NK-92 treated with Interleukin-12 subunit alpha and Interleukin-12 subunit beta, amount 100 ng/mL, for 24 hours (cell line): ENCODE data around the gene CPVL.

Source experiments
- DNase-seq: peaks from one replicate; lab custom pipeline; 2025; lab: John Stamatoyannopoulos, UW

CPVL gene

DNA sequence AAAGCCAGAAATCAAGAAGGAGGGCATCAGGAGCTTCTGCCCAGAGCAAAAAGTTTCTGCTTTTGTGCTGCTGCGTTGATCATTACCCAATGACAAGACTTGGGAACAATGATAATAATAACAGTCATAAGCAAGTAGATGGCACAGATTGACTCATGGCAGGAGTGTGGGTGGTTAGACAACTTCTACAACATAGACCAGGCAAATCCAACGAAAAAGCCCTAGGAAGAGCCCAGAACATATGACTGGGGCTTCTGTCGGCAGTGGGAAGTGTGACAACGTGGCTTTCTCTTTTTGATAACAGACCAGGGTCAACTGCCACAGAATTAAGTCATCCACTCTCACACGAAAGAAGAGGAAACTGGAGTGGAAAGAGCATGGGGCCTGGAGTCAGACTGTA, 102.8 kb downstream of the CPVL start:
- no peak for DNase-seq

DNA sequence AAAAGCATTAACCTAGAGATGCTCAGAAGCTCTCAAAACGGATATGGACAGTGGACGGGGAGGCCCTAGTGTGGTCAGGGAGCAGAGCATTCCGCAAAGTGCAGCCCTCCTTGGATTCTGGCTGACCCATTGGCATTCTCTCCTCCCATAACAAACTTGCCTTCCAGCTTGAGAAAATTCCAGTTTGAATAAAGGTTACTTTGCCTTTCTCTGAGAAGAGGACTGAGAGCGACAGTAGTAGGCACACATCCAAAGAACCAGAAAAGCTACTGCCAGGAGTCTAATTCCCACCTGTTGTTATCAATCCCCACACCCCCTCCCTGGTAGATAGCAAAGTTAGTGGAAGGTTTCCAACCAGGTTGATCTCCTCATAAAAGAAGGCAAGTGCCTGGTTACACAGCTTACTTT, 103.5 kb downstream of the CPVL start:
- no peak for DNase-seq

DNA sequence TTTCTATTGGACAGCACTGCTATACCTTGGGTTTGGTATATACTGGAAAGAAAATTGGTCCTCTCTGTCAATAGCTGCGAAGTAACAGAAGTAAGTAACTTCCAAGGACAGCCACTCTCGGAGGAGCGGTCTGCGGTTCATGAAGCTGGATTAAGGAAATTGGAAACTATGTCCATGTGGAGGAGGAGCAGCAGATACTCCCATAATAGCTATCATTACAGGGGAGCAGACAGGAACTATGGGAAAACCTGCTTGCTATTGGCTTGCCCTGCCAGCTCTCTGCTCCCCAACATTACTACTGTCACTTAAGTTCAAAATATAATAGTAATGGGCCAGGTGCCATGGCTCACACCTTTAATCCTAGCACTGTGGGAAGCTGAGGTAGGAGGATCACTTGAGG, 104.3 kb downstream of the CPVL start:
- DNase-seq, result no peak

DNA sequence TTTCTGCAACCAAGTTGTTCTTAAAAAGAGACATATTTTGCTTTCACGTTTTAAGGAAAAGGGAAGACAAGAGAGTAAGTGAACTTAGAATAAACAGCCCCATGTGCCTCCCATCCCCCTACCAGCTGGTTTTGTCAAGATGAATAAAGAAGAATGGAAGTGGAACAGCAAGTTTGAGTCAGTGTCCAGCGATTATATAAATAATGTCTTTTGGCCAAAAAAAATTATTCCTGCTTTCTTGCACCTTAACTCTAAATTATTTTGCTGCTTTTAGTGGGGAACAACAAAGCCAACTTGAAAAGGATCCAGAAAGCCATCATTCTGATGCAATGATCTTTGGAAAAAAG, 105.8 kb downstream of the CPVL start:
- no peak for DNase-seq

DNA sequence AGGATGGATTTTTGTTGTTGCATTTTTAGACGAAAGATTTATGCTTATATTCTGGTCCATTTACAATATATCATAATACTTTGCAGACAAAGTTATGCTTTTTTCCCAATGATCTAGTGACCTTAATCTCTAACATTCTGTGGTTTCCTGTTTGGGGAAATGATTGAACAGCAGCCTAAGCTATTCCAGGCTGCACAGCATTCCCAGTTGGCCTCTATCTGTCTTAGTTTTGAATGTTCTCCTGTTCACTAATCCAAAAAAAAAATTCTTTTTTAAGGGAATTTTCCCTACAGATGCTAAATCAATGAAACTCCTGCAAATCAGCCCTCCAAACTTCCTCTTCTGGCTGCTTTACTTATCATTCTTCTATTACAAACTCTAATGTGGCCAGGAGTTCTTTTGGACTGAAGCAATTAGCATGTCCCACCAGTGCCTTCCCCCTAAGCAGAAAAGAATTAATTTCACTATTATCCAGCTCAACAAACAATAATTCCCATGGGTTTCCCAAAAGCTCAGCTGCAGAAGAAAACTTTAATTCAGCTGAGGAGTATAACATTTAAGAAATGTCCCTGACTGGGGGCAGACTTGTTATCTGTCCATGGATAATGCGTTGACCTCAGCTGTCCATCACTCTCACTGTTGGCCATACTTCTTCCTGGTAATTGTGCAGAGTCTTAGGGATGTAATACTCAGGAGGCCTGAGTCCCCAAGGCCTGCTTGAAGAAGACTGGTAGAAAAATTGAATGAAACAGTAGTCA, 106.3 kb downstream of the CPVL start:
- DNase-seq, result no peak

DNA sequence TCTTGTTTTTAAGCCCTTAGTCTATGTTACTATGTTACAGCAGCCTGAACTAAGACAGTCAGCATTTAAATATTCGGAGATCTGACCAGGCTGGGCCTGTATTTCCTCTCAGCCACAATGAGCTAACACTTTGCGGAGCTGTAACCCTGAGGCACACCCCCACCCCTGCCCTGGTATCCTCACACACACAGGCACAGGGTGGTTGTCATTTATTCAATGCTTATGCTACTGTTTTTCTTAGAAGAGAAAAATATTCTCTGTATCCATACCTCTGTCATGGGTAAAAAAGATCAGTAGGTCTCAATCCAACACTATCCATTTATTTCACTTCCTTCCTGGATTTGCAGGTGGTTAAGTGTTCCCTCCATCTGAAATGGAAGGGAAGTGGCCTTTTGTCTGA, 107.9 kb downstream of the CPVL start:
- DNase-seq, result no peak

DNA sequence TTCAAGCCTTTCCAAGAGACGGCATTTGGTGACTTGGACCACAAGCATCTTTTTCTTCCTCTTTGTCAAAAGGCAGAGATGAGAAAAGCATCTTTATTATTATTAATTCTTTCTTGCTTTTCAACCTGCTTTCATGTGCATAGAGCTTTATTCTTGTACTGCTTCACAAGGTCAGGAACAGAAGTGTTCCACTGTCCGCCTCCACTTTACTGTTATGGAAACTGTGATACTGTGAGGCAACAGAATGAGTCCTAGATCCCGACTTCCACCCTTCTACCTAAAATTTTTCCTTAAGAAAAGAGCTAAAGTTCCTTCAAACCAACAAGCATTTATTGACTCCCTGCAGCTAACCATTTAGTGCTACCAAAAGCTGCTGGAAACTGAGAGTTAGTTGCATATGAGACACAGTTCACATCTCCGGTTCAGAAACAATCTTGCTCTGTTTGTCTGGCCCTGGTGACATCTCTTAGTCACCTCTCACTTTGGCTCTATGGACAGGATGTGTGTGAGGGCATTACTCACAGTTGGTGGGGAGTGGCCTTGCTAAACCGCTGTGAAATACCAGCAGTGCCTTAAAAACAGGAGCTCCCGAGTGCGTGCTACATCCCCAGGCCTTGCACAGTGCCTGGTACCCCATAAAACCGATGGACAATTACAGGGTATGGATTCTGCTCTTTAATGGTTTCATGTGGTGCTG, 111.1 kb downstream of the CPVL start:
- DNase-seq, result peak; percentile 59

DNA sequence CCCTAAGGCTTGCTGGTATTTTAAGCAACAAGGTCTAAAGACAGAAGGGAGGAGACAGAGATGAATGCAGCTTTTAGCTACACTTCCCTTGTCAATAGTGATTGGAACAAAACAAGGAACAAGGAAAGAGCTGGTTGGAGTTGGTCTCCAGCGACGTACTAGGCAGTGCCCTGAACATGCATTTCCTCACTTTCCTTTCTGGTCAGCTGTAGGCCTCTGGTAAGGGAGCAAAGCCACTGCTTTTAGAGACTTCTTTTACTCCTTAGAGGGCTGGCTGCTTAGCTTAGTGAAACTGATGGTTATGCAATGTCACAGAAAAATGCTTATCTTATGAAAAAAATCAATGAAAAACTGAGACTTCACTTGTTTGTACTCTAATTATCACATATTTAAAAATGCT, 112.8 kb downstream of the CPVL start:
- no peak for DNase-seq

DNA sequence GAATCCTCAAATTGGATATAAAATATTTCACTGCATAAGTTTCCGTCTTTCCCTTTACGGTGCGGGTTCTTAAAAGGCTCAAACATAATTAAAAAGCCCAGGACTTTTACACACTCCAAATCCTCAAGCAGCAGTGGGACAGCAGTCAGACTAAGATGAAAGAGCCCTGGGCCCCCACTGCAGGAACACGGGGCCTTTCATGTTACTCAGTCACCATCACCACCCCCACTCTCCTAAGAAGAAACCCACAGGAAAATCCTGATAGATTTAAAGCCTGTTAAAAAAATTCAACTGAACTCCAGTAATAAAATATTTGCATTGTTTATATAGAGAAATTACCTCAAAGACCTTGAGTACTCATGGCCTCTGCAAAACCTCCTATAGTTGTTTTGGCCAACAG, 114.2 kb downstream of the CPVL start:
- DNase-seq, result no peak

DNA sequence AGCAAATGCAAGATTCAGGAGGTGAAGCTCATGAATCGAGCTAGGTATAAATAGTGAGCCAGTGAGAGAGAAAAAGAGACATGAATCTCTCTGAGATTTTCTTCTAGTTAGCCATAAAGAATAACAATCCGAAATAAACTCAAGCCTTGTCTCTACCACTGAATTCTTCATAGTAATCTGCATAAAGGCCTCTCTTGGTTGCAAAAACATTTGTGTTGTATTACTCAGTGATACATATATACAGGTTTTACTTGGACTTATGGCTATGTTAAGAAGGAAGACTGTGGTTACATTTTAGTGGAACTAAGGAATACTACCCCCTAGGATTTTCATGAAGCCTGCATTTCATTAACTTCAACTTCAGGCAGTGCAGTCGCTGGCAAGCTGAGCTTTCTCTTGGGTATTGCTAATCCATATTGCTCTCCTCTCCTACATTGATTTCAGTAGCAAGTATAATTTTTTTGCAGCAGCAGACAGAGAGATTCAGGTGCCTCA, 115.5 kb downstream of the CPVL start:
- DNase-seq, result no peak

DNA sequence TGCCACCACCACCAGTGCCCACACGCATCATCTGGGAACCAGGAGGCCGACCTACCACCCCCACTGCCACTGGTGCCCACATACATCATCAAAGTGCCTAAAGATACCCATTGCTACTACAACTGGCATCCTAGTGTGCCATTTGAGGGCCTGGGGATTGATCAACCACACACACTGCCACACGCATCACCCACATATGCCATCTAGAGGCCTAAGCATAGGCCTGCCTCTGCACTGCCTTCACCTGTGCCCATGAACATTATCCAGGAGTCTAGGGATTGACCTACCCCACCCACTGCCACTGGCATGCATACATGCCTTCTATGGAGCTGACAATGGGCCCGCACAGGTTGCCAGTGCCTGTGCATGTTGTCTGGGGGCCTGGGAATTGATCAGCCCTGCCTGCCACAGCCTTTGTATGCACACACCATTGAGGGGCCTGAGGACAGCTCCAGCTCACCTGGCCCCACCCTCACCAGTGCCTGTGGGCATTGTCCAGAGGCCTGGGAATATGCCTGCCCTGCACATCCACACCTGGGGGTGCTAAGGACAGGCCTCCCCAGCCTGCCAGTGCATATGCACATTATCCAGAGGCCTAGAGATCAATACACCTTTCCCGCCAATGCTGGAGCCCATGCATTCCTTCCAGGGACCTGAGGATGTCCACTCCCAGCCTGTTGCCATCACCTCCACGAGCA, 123.9 kb downstream of the CPVL start:
- DNase-seq, result no peak

DNA sequence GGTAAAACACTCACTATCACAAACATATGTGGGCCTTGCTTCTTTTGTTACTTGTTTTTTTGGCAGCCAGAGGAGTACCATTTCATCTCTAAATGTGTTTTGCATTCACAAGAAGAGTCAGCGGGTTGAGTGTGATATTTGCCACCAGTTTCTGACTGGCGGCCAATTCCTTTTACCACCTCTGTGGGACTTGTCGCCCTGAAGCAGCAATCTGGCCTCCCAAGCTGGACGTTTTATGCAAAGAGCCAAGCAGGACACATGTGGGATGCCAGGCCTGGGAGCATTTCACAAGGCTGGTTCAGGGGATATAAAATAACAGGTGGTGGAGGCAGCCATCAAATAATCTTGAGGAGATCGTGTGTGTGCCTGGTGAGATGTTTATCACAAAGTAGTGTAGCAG, 126.4 kb downstream of the CPVL start:
- no peak for DNase-seq

DNA sequence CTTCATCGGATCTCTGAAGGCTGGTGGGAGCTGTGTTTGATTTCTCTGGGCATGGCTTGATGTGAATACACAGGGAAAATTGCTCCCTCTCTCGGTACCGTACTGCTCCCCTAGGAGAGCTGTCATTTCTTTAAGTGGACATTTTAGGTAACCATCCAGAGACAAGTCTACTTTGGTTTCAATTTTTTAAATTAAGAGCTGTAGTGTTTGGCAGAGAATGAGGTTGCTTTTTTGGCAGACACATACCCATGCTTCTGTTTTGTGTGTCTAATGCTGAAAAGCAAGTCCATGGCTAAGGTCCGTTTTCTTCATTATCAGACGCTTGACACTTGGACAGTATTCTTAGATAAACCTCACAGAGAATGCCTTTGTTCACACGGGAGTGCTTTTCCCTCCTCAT, 127.0 kb downstream of the CPVL start:
- DNase-seq, result no peak

DNA sequence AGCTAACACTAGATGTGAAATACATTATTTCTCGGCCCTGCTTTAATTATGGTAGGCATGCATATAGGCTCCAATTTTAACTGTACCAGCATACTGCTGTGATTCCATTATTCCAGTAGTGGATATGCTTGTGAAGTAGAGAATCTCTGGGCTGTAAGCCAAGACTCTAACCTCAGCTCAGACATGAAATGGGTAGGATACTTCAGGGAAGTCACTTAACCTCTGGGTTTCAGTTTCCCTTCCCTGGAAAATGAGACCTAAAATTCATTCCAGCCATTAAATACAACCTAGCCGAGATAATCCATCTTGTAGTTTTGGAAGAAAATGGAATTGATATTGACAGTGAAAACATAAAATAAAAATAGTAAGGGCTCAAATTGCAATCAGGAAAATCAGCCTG, 128.6 kb downstream of the CPVL start:
- no peak for DNase-seq

DNA sequence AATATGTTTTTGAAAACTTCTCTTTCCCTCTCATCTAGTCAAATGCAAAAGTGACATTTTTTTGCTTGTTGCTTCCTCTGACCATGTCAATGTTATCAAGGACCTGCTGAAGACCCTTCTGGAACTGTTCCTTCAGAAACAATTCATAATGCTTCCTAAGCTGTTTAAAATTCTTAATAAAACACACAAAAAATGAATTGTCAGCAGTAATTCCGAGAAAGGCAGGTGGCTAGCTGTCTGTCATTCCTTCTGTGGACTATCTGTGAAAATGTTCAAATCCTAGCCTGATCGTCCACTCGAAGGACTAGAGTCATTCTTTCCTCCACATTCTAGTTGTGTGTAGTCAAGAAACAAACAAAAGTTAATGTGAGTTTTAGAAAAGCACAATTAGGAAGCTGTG, 131.6 kb downstream of the CPVL start:
- DNase-seq, result no peak

DNA sequence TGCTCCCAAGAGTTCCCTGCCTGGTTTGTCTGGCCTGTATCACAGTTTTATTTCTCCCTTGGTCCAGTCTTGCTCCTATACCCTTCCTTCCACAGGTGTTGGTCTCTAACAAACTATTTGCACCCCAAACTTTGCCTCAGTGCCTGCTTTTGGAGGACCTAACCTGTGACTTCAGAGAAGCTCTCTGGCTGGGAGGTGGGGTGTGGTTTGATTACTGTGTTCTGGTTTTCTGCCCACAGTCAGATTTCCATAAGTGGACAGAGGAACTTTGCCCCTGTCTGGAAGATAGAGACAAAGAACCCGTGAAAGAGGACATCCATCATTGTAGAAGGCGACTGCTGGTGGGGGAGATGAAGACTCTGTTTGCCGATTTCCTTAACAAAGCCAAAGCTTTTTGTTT, 132.4 kb downstream of the CPVL start:
- DNase-seq, result no peak

DNA sequence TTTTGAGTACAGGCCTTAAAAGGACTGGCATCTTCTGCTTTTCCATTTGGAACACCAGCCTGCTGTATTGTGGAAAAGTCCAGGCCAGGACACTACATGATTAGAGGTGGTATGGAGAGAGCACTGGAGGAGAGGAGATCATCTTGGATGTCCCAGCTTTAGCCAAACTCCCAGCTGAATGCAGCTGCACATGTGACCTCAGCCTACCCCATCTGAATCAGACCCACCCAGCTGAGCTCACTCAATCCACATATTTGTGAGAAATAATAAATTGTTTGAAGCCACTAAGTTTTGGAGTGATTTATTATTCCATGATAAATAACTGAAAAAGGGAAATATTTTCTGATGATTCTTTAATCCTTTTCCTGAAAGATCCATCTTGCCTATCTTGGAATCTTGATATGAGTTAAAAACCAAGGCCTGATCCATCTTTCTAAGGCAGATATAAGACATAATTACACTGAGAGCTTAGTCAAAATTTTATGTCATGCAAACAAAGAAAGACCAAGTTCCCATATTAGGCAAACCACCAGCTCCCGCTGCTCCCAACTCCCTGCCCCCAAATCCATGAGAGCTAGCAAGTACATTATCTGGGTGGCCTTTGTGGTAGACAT, 133.1 kb downstream of the CPVL start:
- no peak for DNase-seq

DNA sequence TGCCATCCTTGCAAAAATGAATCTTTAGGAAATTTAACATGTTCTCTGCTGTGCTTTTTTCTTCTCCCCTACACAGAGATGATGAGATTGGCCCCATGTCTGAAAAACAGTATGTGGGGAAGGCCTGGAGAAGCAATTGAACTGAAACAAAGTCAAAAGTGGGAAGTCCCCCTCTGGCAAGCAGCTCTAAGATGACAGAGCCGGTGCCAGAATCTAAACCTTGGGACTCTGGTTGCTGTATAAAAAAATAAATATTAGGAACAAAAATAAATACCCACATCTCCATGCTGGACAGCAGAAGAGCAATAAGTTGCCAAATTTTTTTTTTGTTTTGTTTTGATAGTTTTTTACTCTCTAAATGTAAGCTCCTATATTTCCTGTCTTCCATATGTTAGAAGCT, 136.4 kb downstream of the CPVL start:
- DNase-seq, result no peak

DNA sequence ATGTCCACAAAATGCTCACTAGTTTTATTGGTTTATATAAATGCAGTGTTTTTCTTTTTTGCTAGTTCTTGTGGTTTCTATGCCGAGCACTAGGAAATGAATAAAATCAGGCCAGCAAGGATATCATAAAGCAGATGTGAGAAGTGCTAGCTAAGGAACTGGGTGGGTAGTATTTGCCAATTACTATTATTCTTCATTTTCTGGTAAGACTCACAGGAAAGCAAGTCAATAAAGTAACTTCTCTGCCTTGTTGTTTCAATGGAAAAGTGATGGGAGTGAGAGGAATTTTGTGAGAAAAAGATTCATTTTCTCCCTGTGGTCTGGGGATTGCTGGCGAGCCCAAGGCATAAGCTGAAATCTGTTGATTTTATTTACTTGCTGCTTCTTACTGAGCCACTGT, 137.7 kb downstream of the CPVL start:
- DNase-seq, result no peak

DNA sequence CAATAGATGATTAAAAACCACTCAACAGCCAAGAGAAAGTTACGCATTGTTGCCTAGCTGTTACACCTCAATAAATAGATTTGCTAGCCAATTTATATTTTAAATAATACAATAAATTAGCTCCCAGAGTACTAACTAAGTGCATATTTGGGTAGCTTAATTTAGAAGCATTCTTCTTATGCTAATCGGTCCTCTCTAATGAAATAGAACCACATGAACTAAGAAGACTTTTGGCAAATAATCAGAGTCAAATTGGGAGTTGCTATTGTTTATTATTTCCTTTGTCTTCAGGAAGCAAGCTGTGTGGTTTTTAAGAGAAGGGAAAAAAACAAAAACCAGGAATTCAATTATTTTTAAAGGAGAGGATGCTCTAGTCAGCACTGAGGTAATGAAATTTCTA, 139.2 kb downstream of the CPVL start:
- DNase-seq, result no peak

DNA sequence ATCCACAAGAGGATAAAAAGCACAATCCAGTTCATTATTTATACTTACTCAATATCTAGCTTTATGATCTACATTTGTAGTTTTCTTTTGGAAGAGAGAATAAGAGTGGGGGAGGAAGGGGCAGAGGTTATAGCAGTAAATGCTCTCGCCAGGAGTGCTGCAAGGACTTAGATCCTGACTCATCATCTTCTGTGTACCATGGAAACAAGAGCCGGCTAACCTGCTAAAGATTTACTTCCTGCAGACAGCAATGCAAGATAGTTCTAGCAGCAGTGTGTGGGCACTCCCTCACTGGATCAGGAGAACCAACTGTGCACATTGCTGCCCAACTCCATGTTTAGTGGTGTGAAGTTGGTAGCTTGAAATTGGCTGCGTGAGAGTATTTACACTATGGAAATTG, 140.5 kb downstream of the CPVL start:
- DNase-seq, result no peak

DNA sequence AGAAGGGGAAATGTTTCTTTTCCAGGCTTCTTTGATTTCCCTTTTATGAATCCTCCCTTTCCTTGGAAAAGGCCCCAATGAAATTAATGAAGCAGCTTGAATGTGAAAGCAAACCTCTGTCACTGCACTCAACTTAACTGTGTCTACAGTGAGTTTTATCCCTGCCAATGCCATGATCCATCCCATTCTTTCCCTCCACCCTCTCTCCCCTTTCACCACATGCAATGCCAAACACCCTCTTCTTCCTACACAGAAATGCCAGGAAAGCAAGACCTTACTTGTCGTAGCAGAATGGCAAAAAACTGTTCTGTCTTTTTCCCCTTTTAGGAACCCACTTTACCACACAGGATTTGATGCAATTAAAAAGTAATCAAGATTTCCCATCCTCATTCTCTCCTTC, 140.9 kb downstream of the CPVL start:
- DNase-seq, result no peak

DNA sequence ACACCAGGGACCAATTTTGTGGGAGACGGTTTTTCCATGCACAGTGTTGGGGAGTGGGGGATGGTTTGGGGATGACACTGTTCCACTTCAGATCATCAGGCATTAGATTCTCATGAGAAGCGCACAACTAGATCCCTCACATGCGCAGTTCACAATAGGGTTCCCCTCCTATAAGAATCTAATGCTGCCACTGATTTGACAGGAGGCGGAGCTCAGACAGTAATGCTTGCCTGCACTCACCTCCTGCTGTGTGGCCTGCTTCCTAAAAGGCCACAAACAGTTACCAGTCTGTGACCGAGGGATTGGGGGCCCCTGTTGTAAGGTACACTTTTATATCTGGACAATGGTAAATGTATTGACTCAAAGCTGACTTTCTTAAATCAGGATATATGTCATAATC, 142.6 kb downstream of the CPVL start:
- no peak for DNase-seq
